DMS 273 treated with DMSO at 0.1 percent for 48 hours (cell line): ENCODE data around the gene SPIRE2.
"Not testable (repeated sequence)": the region's sequence is repeated elsewhere in the genome, so short reads cannot be mapped to it uniquely, and the experiment has no call there.

Experiments
- DNase-seq: peaks from one replicate; lab custom pipeline; 2025; lab: John Stamatoyannopoulos, UW

SPIRE2 gene

DNA sequence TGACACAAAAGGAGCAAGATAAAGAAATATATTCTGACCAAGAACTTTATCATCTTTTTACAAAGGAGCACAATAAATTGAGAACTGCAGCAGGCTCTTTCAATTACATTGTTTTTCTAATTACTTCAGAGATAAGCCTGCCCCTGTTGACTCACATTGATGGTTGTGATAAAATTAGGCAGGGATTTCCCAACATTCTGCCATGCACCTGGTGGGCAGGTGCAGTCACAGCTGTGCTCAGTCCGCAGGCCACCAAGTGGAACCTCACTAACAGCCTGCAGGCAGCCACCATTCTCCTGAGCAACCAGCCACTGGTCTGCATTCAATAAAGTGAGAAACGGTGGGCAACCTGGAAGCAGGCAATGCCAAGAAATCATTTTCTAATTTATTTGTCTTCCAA, 17.0 kb upstream of the SPIRE2 start:
- no peak for DNase-seq

DNA sequence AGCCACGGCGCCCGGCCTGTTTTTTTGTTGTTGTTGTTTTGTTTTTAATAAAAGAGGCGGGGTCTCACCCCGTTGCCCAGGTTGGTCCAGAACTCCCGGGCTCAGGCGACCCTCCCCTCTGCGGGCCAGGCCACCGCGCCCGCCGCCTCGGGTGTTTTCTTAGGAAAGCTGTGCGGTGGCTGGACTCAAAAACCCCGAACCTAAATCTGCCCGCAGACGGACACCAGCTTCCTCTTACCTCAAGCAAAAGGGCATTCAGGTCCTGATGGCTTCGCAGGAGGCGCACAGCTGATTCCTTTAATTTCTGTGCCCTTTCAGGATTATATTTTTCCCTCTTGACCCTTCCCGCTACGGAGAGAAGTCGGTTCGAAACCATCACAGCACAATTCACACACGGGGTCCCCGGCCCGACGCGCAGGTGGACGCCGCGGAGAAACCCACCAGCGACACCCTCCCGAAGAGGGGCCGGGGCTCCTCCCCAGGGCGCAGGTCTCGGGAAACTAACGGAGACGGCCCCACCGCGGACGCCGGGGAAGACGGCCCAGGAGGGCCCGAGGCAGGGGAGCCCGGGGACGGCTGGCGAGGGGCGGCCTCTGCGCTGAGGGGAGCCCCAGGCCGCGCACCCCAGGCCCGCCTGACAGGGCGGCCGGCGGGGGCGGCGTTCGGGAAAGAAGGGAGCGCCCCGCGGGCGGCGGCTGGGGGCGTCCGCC, 12.5 kb upstream of the SPIRE2 start:
- DNase-seq = no peak

DNA sequence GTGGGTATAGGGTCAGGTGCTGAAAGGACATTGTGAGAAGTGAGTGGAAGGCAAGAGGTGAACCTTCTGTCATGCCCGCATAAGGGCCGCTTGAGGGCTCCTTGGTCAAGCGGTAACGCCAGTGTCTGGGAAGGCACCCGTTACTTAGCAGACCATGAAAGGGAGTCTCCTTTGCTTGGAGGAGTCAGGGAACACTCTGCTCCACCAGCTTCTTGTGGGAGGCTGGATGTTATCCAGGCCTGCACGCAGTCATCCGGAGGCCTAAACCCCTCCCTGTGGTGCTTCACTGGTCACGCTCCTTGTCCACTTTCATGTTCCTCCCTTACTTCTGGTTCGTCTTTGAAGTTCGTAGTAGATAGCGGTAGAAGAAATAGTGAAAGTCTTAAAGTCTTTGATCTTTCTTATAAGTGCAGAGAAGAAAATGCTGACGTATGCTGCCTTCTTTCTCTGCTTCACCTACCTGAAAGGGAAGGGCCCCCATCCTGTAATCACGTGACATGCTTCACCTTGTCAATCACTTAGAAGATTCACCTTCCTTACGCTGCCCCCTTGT, 9.3 kb upstream of the SPIRE2 start:
- not testable (repeated sequence) for DNase-seq

DNA sequence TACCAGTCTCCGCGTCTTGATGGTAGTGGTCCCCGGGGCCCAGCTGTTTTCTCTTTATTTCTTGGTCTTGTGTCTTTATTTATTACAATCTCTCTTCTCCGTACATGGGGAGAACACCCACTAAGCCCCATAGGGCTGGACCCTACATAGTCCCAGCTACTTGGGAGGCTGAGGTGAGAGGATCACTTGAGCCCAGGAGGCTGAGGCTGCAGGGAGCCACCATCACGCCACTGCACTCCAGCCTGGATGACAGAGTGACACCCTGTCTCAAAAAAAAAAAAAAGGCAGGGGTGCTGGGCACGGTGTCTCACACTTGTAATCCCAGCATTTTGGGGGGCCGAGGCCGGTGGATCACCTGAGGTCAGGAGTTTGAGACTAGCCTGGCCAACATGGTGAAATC, 8.8 kb upstream of the SPIRE2 start:
- DNase-seq = not testable (repeated sequence)

DNA sequence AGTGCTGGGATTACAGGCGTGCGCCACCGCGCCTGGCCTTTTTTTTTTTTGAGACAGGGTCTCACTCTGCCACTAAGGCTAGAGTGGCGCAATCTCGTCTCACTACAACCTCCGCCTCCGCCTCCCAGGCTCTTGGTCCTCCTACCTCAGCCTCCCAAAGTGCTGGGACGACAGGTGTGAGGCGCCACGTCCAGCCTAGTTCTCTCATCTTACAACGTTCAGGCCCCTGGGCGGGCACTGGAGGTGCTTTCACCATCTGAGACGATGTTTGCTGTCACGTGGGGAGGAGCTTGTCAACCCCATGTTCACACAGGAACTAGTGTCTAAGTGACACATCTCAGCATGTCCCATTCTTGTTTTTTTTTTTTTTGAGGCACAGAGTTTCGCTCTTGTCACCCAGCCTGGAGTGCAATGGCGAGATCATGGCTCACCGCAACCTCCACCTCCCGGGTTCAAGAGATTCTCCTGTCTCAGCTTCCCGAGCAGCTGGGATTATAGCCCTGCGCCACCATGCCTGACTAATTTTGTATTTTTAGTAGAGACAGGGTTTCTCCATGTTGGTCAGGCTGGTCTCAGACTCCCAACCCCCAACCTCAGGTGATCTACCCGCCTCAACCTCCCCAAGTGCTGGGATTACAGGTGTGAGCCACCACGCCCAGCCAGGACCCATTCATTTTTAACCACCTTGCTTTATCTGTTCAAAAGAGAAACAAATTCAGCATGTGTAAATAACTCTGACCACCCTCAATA, 6.7 kb upstream of the SPIRE2 start:
- no peak for DNase-seq

DNA sequence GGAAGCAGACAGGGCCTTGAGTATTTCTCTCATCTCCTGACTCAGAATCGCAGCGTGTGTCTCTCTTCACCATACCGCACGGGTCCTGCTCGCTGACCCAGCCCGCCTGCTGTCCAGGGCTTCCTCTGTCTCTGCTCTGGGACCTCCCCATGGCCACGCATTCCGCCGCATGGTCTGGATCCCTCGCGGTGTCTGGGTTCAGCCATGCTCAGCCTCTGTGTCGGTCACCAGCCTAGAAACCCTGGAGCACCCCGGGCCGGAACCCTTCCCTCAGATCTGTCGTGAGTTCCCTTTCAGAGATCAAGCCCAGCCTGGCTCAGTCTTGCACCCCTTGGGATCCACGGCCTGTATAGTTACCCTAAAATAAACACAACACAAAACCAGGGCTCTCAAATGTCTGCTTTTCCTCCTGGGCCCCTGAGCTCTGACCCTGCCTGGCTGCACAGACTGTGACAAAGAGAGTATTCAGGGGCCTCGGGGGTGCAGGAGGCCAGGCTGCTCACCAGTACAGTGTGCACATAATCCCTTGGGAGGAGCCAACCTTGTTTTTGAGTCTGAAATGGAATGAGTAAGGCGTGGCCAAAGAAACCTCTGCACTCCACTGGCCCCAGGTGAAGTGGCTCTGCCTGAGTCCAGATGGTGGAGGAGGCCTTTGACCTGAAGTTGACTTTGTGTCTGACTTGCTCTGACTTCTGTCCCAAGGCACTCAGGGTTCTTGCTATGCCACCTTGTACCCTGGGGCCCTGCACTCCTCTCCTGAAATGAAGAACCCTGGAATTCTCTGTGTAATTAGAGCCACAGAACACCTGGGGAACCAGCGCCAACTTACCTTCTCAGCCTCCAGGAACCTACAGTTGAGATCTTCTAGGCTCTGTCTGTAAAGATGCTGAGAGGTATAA, 5.8 kb upstream of the SPIRE2 start:
- no peak for DNase-seq

DNA sequence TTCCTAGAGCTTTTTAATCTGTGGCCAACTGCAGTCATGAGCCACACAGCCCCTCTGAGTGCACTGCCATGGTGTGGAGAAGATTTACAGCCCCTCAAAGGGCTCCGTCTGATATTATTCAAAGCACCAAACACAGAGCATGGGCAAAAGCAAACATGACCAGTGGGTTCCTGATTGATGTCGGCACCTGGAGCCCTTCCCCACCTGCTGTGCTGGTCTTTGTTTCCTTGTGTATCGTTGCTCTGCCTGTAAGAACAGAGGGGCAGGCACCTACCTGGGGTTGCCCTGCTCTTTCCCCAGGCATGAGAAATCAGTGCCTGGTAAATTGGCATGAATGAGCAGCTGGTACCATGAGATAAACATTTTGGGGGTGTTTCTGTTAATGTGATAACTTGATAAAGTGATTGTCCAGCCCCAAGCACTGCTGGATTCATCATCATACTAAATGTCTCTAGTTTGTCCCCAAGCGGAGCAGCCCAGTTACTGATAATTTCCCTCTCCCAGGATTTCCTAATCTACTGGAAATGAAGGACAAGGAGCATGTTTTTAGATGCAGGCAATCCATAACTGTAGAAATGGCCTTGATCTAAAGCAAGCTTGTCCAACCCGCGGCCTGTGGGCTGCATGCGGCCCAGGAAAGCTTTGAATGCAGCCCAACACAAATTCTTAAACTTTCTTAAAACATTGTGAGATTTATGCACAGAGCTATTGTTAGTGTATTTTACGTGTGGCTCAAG, 5.0 kb upstream of the SPIRE2 start:
- DNase-seq = no peak

DNA sequence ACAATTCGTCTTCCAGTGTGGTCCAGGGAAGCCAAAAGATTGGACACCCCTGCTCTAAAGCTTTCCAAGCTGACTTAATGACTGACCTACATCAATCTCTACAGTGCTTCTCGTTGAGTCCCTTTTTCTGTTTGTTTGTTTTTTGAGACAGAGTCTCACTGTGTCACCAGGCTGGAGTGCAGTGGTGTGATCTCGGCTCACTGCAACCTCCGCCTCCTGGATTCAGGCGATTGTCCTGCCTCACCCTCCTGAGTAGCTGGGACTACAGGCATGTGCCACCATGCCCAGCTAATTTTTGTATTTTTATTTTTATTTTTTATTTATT, 4.5 kb upstream of the SPIRE2 start:
- not testable (repeated sequence) for DNase-seq

DNA sequence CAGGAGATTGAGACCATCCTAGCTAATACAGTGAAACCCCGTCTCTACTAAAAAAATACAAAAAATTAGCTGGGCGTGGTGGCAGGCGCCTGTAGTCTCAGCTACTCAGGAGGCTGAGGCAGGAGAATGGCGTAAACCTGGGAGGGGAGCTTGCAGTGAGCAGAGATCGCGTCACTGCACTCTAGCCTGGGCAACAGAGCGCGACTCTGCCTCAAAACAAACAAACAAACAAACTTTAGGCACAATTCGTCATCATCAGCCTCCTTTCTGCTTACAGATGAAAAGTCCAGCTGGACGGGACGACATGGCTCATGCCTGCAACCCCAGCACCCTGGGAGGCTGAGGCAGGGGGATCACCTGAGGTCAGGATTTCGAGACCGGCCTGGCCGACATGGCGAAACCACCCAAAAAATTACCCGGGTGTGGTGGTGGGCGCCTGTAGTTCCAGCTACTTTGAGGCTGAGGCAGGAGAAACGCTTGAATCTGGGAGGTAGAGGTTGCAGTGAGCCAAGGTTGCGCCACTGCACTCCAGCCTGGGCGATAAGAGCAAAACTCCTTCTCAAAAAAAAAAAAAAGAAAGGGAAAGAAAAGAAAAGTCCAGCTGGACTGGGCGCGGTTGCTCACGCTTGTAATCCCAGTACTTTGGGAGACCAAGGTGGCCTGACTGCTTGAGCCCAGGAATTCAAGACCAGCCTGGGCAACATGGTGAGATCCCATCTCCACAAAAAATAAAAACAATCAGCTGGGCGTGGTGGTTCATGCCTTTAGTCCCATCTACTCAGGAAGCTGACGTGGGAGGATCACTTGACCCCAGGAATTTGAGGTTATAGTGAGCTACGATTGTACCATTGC, 1.5 kb upstream of the SPIRE2 start:
- DNase-seq = no peak

DNA sequence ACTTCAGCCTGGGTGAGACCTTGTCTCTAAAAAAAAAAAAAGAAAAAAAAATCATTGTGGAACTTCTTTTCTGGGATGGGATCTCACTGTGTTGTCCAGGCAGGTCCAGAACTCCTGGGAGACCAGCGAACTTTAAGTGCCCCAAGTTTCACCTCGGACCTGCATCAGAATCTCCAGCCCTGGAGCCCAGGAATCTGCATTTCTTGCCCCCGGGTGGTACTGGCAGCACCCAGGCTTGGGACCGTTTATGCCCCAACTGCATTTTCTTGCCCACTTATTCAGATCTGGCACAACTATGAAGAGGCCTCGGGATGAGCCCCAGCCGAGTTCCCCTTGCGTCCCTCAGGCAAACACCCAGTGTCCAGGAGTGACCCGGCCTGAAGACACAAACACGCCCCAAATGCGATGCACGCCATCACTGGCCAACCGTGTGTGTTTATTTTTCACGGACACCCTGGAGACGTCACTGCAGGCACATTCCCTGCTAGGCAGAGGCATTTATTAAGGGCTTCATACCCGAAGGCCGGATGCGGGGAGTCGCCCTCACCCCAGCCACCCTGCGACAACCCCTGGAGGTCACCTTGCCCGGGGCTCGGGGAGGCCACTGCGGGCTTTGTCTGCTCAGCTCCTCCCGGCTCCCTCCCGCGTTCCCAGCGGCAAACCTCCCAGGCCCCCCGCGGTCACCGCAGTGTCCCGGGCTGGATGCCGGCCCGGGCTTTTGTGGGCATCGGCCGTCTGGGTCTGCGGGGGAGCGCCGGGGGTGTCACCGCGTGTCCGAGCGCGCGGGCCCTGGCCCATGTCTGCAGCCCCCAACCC, 684 bp upstream of the SPIRE2 start:
- no peak for DNase-seq

DNA sequence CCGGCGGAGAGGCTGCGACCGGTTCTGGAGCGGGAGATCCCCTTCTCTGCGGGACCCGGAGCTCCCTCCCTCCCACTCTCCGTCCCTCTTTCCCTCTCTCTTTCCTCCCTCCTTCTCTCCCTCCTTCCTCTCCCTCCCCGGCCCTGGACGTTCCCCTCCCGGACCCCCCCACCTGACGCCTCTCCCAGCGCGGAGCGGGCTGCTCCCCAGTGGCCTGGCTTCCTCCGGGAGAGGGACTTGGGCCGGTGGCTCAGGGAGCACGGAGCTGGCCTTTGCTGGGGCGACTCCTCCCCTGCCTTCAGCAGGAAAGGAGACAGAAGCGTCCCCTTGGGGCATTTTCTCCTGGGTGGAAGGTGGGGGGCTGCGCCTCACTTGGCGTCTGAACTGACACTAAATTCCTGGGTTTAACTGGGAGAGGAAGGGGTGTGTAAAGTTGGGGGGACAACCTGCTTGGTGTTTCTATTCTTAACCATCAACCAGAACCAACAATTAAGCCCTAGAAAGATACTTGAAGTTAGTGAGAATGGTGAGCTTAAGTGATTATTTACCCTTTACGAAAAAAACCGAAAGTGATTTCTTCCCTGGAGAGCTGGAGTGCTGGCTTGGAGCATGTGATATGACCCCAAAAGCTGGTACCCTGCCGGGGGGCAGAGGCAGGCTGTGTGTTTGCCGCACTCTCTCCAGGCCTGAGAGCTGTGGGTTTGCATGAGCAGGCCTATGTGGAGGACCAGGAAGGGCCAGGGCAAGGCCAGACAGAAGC, 775 bp downstream of the SPIRE2 start:
- DNase-seq = no peak

DNA sequence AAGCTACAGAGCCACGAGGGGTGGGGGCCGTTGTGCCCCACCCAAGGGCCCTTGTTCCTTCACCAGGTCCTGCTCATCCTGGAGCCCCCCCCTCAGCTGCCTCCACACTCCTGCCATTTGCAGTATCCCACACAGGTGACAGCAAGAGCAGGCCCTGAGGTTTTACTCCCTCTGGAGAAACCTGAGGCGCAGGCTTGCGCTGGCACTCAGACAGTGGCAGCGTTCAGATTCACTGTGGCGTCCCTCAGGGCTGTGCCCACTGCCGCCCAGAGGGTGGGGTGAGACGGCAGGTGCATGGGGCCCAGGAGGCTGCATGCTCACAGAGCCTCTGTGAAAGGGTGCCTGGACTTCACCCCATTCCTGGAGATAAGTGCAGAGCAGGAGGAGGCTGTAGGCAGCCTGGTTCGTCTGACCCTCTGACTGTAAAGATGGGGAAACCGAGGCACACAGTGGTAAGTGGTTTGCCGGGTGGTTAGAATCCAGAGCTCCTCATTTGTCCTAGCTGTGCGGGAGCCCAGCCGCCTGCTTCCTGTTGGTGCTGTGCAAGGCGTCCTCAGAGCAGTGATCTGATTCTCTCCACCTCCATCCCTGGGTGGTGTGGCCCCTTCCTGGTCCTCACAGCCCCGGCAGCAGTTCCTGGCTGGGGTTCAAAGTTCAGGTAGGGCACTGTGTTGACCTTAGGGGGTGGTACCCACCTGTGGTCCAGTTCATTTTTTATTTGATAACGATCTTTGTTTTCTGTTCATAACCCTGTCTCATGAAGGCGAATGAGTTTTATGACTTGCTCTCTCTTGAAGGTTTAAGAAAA, 1.6 kb downstream of the SPIRE2 start:
- no peak for DNase-seq

DNA sequence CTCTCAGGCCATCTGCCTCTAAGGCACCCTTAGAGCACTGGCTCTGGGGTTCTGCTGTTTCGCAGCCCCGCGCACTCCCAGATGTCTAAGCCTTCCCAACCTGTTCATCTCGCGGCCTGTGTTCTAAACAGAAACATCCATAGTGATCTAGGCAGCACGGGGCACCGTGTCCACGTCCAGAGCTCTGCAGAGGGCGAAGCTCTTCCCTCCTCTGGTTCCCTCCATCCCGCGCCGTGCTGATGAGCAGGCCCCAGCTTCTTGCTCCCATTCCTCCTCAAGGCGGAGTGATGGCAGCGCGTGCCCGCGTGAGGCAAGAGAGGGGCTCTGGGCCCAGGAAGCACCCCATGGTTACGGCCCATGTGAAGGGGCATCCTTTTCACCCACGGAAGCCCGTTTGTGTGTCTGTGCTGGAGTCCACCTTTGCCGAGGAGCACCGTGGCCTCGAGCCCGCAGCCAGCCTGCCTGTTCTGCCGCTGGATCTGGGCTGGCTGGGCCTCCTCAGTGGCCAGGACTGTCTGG, 3.6 kb downstream of the SPIRE2 start:
- DNase-seq = no peak

DNA sequence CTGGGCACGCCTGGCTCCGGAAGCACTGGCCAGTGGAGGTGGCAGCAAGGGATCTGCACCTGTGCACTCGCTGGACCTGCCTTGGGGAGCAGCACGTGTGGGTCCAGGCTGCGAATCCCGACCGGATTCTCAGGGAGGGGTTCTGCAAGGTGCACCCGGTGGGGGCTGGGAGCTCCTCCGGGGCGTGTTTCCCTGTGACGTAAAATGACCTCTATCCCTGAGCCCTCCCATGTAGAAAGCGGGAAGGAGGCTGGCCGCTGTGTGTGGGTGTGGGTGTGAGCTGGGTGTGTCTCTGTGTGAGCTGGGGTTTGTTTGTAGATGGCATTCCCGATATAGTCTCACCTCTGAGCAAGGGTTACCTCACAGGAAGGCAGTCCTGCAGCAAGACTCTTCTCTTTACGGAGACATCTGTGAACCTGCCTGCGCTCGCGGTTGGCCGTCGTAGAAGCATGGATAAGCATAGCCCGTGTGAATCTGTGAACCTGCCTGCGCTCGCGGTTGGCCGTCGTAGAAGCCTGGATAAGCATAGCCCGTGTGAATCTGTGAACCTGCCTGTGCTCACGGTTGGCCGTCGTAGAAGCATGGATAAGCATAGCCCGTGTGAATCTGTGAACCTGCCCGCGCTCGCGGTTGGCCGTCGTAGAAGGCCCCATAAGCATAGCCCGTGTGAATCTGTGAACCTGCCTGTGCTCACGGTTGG, 5.5 kb downstream of the SPIRE2 start:
- not testable (repeated sequence) for DNase-seq

DNA sequence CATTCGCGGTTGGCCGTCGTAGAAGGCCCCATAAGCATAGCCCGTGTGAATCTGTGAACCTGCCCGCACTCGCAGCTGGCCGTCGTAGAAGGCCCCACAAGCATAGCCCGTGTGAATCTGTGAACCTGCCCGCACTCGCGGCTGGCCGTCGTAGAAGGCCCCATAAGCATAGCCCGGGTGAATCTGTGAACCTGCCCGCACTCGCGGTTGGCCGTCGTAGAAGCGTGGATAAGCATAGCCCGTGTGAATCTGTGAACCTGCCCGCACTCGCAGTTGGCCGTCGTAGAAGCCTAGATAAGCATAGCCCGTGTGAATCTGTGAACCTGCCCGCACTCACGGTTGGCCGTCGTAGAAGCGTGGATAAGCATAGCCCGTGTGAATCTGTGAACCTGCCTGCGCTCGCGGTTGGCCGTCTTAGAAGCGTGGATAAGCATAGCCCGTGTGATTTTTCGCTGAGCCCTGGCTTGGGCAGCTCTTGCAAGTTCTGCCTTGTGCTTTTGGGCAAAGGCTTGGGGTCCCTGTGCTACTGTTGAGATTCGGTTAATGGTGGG, 6.6 kb downstream of the SPIRE2 start:
- not testable (repeated sequence) for DNase-seq

DNA sequence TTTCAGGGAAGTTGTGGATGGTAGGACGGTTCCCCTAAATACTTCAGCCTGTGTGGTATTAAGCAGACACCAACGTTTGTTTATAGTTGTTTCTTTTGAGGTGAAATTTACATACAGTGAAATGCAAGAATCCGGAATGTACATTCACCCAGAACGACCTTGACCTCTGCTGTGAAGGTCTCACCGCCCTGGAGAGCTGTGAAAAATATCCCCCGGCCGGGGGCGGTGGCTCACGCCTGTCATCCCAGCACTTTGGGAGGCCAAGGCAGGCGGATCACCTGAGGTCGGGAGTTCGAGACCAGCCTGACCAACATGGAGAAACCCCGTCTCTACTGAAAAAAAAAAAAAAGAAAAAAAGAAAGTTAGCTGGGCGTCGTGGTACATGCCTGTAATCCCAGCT, 8.2 kb downstream of the SPIRE2 start:
- not testable (repeated sequence) for DNase-seq

DNA sequence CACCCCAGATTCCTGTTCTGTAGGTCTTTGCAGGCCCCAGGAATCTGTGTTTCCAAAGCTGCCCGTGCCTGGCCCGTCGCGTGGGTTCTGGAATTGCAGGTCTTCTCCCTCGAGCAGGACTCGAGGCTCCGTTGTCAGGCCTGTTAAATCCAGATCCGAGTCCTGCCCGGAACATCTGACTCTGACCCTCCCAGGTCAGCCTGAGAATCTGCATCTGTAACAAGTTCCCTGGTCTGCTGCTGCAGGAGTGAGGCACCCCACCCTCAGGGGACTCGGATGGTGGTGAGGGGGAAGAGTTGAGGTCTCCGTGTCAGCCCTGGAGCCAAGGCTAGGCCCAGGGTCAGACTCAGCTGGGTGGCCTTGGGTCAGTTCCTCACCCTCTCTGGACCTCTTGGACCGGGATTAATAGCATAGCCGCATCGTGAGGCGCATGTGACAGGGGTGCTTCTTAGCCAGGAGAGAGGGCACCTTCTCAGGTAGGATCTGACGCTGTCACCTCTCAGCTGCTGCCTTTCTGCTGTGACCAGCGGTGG, 8.8 kb downstream of the SPIRE2 start:
- DNase-seq = no peak
